HFF-Myc (cell line): ENCODE measurements around the gene ZNF385B.

Source experiments
- DNase-seq: peaks from one replicate; pipeline ENCODE4 v3.0.0-alpha.2; 2011; ENCODE audit warnings: low read depth; ENCODE audit errors: extremely low read depth
- H3K4me3 ChIP-seq: replicated peaks from 2 replicates; pipeline ENCODE4 v1.5.1; 2011; ENCODE audit warnings: low read depth, mild to moderate bottlenecking, control low read depth, low read length
- TF ChIP-seq, protein P1 (sequence below): IDR thresholded peaks from 2 replicates; pipeline ENCODE4 v1.5.1; 2012; ENCODE audit warnings: mild to moderate bottlenecking, low read depth, low read length, control low read depth; ENCODE audit errors: missing control alignments

The ZNF385B gene

GRCh38 chr2:179655627-179656026 lies 205.8 kb downstream of the ZNF385B start:
- H3K4me3 ChIP-seq: no peak overlapping the region
- TF ChIP-seq, protein P1, sequence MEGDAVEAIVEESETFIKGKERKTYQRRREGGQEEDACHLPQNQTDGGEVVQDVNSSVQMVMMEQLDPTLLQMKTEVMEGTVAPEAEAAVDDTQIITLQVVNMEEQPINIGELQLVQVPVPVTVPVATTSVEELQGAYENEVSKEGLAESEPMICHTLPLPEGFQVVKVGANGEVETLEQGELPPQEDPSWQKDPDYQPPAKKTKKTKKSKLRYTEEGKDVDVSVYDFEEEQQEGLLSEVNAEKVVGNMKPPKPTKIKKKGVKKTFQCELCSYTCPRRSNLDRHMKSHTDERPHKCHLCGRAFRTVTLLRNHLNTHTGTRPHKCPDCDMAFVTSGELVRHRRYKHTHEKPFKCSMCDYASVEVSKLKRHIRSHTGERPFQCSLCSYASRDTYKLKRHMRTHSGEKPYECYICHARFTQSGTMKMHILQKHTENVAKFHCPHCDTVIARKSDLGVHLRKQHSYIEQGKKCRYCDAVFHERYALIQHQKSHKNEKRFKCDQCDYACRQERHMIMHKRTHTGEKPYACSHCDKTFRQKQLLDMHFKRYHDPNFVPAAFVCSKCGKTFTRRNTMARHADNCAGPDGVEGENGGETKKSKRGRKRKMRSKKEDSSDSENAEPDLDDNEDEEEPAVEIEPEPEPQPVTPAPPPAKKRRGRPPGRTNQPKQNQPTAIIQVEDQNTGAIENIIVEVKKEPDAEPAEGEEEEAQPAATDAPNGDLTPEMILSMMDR: no peak
- peak; percentile 2 for DNase-seq

GRCh38 chr2:179654806-179655205 lies 206.6 kb downstream of the ZNF385B start:
- TF ChIP-seq, protein P1: no peak
- DNase-seq: no peak
- H3K4me3 ChIP-seq: no peak overlapping the region

GRCh38 chr2:179652296-179652695 lies 209.1 kb downstream of the ZNF385B start:
- TF ChIP-seq, protein P1: no peak
- no peak overlapping the region for H3K4me3 ChIP-seq
- no peak for DNase-seq

GRCh38 chr2:179650420-179650819 lies 211.0 kb downstream of the ZNF385B start:
- TF ChIP-seq, protein P1: no peak
- no peak for DNase-seq
- no peak overlapping the region for H3K4me3 ChIP-seq

GRCh38 chr2:179646862-179647587 lies 214.4 kb downstream of the ZNF385B start:
- DNase-seq: no peak
- TF ChIP-seq, protein P1: no peak
- no peak overlapping the region for H3K4me3 ChIP-seq

DNA sequence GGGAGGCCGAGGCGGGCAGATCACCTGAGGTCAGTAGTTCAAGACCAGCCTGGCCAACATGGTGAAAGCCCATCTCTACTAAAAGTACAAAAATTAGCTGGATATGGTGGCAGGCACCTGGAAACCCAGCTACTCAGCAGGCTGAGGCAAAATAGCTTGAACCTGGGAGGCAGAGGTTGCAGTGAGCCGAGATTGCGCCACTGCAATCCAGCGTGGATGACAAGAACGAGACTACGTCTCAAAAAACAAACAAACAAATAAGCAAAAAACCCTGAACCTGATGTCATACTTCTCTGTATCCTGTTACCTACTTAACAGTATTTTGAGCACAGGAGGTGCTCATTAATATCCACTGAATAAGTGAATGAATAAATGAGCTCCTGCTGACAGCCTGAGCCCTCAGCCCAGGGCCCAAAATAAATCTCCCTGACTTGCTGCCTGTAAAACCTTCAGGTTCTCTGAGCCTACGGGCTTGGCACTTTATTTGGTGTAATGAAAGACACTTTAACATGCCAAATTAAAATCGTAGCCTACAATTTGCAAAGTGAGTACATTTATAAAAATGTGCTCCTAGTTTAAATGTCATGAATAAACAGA lies 215.1 kb downstream of the ZNF385B start:
- no peak for DNase-seq
- TF ChIP-seq, protein P1: no peak
- H3K4me3 ChIP-seq: no peak overlapping the region

GRCh38 chr2:179645047-179645446 lies 216.4 kb downstream of the ZNF385B start:
- TF ChIP-seq, protein P1: no peak
- DNase-seq: no peak
- H3K4me3 ChIP-seq: no peak overlapping the region
